CD4-positive, alpha-beta T cell treated with Interleukin-10 for 1 hour (primary cell): ENCODE data around the gene PLEKHM3.
"Not testable (repeated sequence)": the region's sequence is repeated elsewhere in the genome, so short reads cannot be mapped to it uniquely, and the experiment has no call there.

Source experiments
- DNase-seq: peaks from one replicate; pipeline ENCODE4 v3.0.0-alpha.2; 2020

The PLEKHM3 gene

GRCh38 chr2:207987025-207987716 is 38.2 kb downstream of the PLEKHM3 start:
- DNase-seq = no peak

GRCh38 chr2:207984765-207985480 is 40.4 kb downstream of the PLEKHM3 start:
- no peak for DNase-seq

- no peak for DNase-seq
These were observed 41.7 kb downstream of the PLEKHM3 start for GRCh38 chr2:207983641-207984042.

- no peak for DNase-seq
These were observed 47.0 kb downstream of the PLEKHM3 start for GRCh38 chr2:207978177-207978948.

GRCh38 chr2:207975921-207976320 is 49.4 kb downstream of the PLEKHM3 start:
- no peak for DNase-seq

- no peak for DNase-seq
These were observed 51.1 kb downstream of the PLEKHM3 start for GRCh38 chr2:207974216-207974605.

- DNase-seq = no peak
These were observed 54.5 kb downstream of the PLEKHM3 start for GRCh38 chr2:207970826-207971180.

GRCh38 chr2:207970147-207970825 is 55.0 kb downstream of the PLEKHM3 start:
- no peak for DNase-seq

GRCh38 chr2:207969249-207969648 is 56.1 kb downstream of the PLEKHM3 start:
- no peak for DNase-seq

- no peak for DNase-seq
These were observed 58.2 kb downstream of the PLEKHM3 start for GRCh38 chr2:207967121-207967520.

- DNase-seq = no peak
These were observed 64.4 kb downstream of the PLEKHM3 start for GRCh38 chr2:207960911-207961310.

GRCh38 chr2:207960090-207960489 is 65.2 kb downstream of the PLEKHM3 start:
- no peak for DNase-seq

- no peak for DNase-seq
These were observed 68.6 kb downstream of the PLEKHM3 start for GRCh38 chr2:207956771-207957170.

- no peak for DNase-seq
These were observed 69.9 kb downstream of the PLEKHM3 start for GRCh38 chr2:207955456-207955855.

- DNase-seq = no peak
These were observed 72.0 kb downstream of the PLEKHM3 start for GRCh38 chr2:207953354-207953753.

GRCh38 chr2:207952564-207953345 is 72.6 kb downstream of the PLEKHM3 start:
- no peak for DNase-seq

- no peak for DNase-seq
These were observed 73.4 kb downstream of the PLEKHM3 start for GRCh38 chr2:207951734-207952470.

- no peak for DNase-seq
These were observed 74.6 kb downstream of the PLEKHM3 start for GRCh38 chr2:207950761-207951114.

GRCh38 chr2:207950063-207950760 is 75.1 kb downstream of the PLEKHM3 start:
- no peak for DNase-seq

GRCh38 chr2:207949245-207949644 is 76.1 kb downstream of the PLEKHM3 start:
- not testable (repeated sequence) for DNase-seq

GRCh38 chr2:207944979-207945600 is 80.2 kb downstream of the PLEKHM3 start:
- no peak for DNase-seq
